HG03575 (cell line): ENCODE results near the gene RELL2.
A peak's percentile ranks its signal among the peaks of the same experiment; 100 is the strongest.

ENCODE experiments used
- ATAC-seq: cut with Tn5 transposase; IDR thresholded peaks from one replicate; pipeline ENCODE4 v1.9.1; 2021; ENCODE audit not compliant: unreplicated experiment, insufficient number of reproducible peaks, low FRiP score; ENCODE audit errors: extremely low read depth

Gene RELL2

GRCh38 chr5:141641634-141642267 is 5.0 kb downstream of the RELL2 start:
- ATAC-seq = peak; percentile 55

DNA sequence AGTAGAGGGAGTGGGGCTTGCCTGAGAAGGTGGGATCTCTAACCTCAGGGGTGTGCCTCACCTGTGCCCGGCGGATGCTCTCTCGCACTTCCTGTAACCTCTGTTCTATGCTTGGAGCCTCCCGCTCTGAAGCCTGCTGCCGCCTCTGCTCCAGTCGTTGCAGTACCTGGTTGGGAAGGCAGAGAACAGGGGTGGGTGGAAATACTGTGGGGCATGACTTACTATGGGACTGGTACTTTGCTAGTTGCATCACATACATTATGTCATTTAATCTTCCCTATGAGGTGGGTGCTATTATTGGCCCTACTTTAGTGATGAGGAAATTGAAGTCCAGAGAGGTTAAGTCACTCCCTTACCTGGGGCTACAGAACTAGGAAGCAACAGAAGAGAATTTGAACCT is 9.2 kb downstream of the RELL2 start:
- ATAC-seq = no peak

DNA sequence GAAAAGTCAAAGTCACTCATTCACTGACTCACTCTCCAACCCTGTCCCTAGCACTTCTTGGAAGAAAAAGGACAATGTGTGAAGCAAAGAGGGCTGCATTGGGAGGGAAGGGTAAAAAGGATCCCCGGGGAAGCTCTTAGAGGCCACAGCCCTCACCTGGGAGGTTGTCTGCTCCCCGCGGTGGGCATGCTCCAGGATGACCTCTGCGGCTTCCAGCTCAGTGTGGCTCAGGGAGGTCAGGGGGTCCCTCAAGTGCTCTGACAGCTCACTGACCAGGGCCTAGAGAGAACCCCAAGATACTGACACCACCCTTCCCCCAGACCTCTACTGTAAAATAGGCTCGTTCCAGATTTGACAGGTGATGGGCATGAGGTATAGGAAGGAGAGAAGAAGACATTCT is 10.4 kb downstream of the RELL2 start:
- ATAC-seq = no peak

- no peak for ATAC-seq
Measured at GRCh38 chr5:141647851-141648250, 11.1 kb downstream of the RELL2 start.

DNA sequence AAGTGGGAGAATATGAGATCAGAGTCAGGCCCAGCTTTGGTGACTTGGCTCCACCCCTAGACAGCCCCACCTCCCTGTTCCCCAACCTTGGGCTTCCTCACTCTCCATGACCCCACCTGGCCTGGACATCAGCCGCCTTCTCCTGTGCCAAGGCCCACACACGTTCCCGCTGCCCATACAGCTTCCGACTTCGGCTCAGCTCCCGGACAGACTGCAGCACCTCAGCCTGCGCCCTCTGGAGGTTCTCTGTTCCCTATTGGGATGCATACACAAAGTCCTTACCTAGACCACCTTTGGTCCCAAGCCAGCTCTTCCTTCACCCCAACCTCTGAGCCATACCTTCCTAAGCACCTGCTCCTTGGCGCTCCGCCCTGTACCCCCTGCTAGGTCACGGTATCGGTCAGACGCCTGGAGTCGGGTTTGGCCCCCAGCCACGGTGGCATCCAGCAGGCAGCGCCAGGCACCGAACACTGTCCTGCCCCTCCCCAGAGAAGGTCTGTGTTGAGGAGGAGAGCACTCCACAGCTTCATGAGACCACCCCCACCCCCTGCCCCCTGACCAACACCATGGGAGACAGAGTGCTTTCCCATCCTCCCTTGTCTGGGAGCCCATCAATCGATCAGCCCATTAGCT is 12.4 kb downstream of the RELL2 start:
- no peak for ATAC-seq

DNA sequence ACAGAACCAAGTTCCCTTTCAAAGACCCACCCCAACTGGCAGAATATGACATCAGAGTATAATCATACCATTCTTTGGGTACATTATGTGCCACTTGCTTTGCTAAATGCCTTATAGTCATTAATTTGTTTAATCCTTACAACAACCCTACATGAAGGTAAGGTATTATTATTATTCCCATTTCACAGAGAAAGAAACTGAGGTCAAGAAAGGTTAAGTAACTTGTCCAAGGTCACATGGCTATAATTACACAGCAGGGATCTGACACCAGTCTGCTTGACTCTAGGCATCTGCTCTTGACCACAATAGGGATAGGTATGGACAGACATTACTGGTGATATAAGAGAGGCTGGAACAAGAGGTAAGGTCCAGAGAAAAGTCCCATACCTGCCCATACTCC is 13.2 kb downstream of the RELL2 start:
- ATAC-seq = no peak

- ATAC-seq = no peak
Measured at GRCh38 chr5:141650851-141651727, 14.3 kb downstream of the RELL2 start, which contains the start of gene FCHSD1. Gene FCHSD1, minus strand, starts transcription at chr5:141651418. Its CDS starts 50 bp downstream, at chr5:141651368.

- no peak for ATAC-seq
Measured at GRCh38 chr5:141651728-141652105, 14.9 kb downstream of the RELL2 start.

DNA sequence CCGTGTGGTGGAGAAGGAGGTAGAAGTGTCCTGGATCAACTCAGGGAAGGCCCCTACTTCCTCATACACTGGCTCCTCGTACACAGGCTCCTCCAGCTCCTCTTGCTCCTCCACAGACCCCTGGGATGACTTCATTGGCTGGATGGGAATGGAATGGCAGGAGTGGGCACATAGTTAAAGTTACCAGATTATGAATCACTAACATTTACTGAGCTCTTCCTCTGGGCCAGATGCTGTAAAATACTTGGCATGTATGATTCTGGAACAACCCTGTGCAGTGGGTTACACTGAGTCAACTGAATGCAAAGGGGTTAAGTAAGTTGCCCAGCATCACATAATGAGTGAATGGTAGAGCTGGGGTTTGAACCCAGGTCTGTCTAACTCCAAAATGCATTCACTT is 17.5 kb downstream of the RELL2 start:
- no peak for ATAC-seq

DNA sequence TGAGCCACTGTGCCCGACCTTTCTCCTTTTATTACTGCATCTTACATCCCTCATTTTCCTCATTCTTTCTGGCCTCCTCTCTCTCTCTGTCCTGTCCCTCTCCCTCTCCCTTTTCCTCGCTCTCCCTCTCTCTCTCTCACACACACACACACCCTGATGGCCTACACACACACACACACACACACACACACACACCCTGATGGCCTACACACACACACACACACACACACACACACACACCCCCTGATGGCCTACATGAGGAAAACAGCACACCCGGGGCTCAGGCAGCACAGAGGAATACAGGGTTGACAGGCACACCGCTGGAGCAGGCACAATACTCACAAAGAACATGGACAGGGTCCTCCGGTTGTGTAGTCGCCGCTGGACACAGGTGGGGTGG is 18.2 kb downstream of the RELL2 start:
- ATAC-seq = no peak

GRCh38 chr5:141656396-141656795 is 19.6 kb downstream of the RELL2 start:
- ATAC-seq = no peak

DNA sequence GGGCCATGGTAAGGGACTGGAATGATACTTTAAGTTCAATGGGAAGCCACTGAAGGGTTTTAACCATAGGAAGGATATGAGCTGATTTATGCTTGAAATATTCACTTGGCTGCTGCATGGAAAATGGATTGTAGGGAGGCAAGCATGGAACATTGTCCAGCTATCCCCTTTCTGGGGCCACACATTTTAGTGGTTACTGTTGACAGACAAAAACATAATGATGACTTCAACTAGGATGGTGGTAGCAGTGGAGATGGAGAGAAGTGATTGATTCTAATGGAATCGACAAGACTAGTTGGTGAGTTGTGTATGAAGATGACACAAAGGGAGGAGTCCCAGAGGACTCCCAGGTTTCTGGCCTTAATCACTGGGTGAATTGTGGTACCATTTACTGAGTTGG is 20.6 kb downstream of the RELL2 start:
- no peak for ATAC-seq

DNA sequence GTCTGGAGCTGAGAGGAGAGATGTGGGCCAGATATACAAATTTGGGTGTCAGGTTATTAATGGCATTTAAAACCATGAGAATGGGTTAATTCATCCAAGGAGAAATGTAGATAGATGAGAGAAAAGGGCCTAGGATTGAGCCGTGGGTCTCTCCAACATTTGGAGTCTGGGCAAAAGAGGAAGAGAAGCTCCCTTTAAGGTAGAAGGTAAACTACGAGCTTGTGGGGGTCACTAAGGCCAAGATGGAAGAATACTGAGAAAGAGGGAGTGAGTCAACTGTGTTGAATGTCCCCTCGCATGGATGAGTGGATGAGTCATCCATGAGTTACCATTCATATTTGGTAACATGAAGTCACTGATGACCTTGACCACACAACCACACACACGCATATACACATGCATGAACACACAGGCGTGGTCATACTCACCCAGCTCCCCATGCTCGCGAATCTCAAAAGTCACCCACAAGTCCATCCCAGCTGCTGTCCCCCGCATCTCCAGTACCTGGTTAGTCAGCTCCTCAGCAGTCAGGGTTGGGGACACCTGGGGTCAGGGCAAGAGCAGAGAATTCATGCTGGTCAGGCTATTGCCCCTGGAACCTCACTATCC is 21.2 kb downstream of the RELL2 start:
- ATAC-seq = no peak

DNA sequence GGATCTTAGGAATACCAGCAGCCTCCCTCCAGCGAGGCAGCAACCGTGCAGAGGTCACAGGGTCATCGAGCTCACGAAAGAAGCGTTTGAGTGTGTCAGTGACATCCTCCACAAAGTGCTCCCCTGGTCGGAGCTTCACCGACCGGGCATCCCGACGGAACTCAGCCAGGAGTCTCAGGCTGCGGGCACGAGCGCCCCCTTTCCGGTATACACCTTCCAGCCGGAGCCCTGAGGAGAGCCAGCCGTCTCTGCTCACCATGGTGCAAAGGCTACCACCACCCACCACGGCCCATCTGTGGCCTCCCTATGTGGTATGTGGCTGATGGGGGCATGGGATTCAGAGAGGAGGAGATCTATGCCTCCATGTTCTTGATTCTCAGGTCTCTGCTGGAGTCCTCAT is 25.2 kb downstream of the RELL2 start:
- no peak for ATAC-seq

GRCh38 chr5:141663506-141663905 is 26.7 kb downstream of the RELL2 start:
- ATAC-seq = no peak

GRCh38 chr5:141664733-141665461 is 28.1 kb downstream of the RELL2 start:
- ATAC-seq = peak; percentile 80

- no peak for ATAC-seq
Measured at GRCh38 chr5:141665995-141666940, 29.5 kb downstream of the RELL2 start.
